HG02884 (cell line): Measurements from ENCODE around the gene ATP11A.

Experiments used
- ATAC-seq: cut with Tn5 transposase; IDR thresholded peaks from one replicate; pipeline ENCODE4 v1.9.1; 2021; ENCODE audit warnings: mild to moderate bottlenecking, moderate library complexity; ENCODE audit not compliant: unreplicated experiment

The ATP11A gene

GRCh38 chr13:112899281-112900225 is 209.7 kb downstream of the ATP11A start:
- no peak for ATAC-seq

- ATAC-seq: no peak
These were observed 210.4 kb downstream of the ATP11A start for GRCh38 chr13:112900226-112900600.

- ATAC-seq: no peak
These were observed 210.9 kb downstream of the ATP11A start for GRCh38 chr13:112900691-112901091.

- ATAC-seq: no peak
These were observed 212.3 kb downstream of the ATP11A start for GRCh38 chr13:112902101-112902651.

GRCh38 chr13:112902669-112903068 is 212.8 kb downstream of the ATP11A start:
- ATAC-seq: no peak

GRCh38 chr13:112903071-112903577 is 213.3 kb downstream of the ATP11A start:
- no peak for ATAC-seq

GRCh38 chr13:112903606-112904195 is 213.9 kb downstream of the ATP11A start:
- ATAC-seq: no peak

GRCh38 chr13:112904436-112904960 is 214.7 kb downstream of the ATP11A start:
- ATAC-seq: no peak

- no peak for ATAC-seq
These were observed 215.2 kb downstream of the ATP11A start for GRCh38 chr13:112905086-112905485.

- ATAC-seq: no peak
These were observed 215.8 kb downstream of the ATP11A start for GRCh38 chr13:112905619-112905989.

GRCh38 chr13:112905990-112906641 is 216.3 kb downstream of the ATP11A start:
- ATAC-seq: no peak

- ATAC-seq: no peak
These were observed 217.4 kb downstream of the ATP11A start for GRCh38 chr13:112907286-112907685.

GRCh38 chr13:112907871-112908331 is 218.1 kb downstream of the ATP11A start:
- no peak for ATAC-seq

- no peak for ATAC-seq
These were observed 218.5 kb downstream of the ATP11A start for GRCh38 chr13:112908342-112908741.

- ATAC-seq: no peak
These were observed 220.2 kb downstream of the ATP11A start for GRCh38 chr13:112910016-112910415.

GRCh38 chr13:112910616-112911280 is 220.9 kb downstream of the ATP11A start:
- no peak for ATAC-seq

- no peak for ATAC-seq
These were observed 221.5 kb downstream of the ATP11A start for GRCh38 chr13:112911285-112911701.

GRCh38 chr13:112911883-112912282 is 222.0 kb downstream of the ATP11A start:
- ATAC-seq: no peak

GRCh38 chr13:112912726-112913440 is 223.0 kb downstream of the ATP11A start:
- no peak for ATAC-seq

GRCh38 chr13:112916296-112916695 is 226.5 kb downstream of the ATP11A start:
- ATAC-seq: no peak
